GM12891 (cell line): Measurements from ENCODE around the gene PIWIL1.

Experiments
- PAX5 ChIP-seq: IDR thresholded peaks from 2 replicates; pipeline ENCODE4 v1.6.1; 2011; ENCODE audit warnings: low read length, moderate library complexity, mild to moderate bottlenecking; ENCODE audit not compliant: insufficient read depth, severe bottlenecking
- POLR2A ChIP-seq: IDR thresholded peaks from 2 replicates; pipeline ENCODE4 v1.6.1; 2011; ENCODE audit warnings: low read depth, low read length, control low read depth
- POLR2AphosphoS5 ChIP-seq: IDR thresholded peaks from 2 replicates; pipeline ENCODE4 v1.6.1; 2011; ENCODE audit warnings: low read depth, low read length, control low read depth
- SPI1 ChIP-seq: IDR thresholded peaks from 2 replicates; pipeline ENCODE4 v1.6.1; 2011; ENCODE audit warnings: low read depth, low read length, control low read depth
- TAF1 ChIP-seq: IDR thresholded peaks from 2 replicates; pipeline ENCODE4 v1.6.1; 2011; ENCODE audit warnings: low read depth, low read length, control low read depth

DNA sequence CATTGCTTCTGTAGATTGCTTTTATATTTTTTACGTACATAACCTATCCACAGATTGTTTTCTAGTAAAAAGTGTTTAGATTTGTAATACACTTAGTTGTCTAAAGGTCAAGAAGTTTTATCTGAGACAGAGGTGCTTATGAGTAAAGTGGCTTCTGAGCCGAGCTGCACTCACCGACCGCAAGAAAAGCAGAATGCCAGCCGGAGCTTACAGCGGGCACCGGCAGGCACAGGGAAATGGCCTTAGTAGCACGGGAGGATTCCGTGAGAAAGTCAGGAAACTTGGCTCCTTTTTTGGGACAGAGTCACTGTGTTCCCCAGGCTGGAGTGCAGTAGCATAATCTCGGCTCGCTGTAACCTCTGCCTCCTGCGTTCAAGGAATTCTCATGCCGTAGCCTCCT, 29.8 kb downstream of the PIWIL1 start:
- no peak for TF ChIP-seq POLR2A
- no peak for TF ChIP-seq SPI1
- no peak for TF ChIP-seq POLR2AphosphoS5
- TF ChIP-seq TAF1 = no peak
- TF ChIP-seq PAX5 = no peak
